Osteoblast (primary cell): ENCODE results near the gene RFC3. TPM values are rescaled to one million over a fixed set of nuclear protein-coding genes. Genes with fewer than 3 reads are reported as not detected.

ENCODE experiments used
- DNase-seq: peaks from one replicate; pipeline ENCODE4 v3.0.0; 2011; ENCODE audit warnings: low spot score, mixed read lengths; ENCODE audit not compliant: insufficient read length; ENCODE audit errors: missing footprints
- H2AFZ ChIP-seq: 2 replicates; pipeline ENCODE4 v1.6.0; 2011; ENCODE audit warnings: mild to moderate bottlenecking, low read length
- H3K27ac ChIP-seq: 2 replicates; pipeline ENCODE4 v1.5.1; 2011; ENCODE audit warnings: mild to moderate bottlenecking, low read depth, low read length, moderate library complexity
- H3K27me3 ChIP-seq: 2 replicates; pipeline ENCODE4 v1.6.0; 2012; ENCODE audit warnings: mild to moderate bottlenecking, control low read depth, inconsistent platforms, low read length, moderate library complexity; ENCODE audit not compliant: insufficient read depth
- H3K36me3 ChIP-seq: 2 replicates; pipeline ENCODE4 v1.5.1; 2011; ENCODE audit warnings: mild to moderate bottlenecking, low read length, control low read depth, moderate library complexity; ENCODE audit not compliant: insufficient read depth
- H3K4me1 ChIP-seq: 2 replicates; pipeline ENCODE4 v1.5.1; 2011; ENCODE audit warnings: mild to moderate bottlenecking, low read length, control low read depth, moderate library complexity; ENCODE audit not compliant: insufficient read depth
- H3K4me2 ChIP-seq: 2 replicates; pipeline ENCODE4 v1.6.0; 2011; ENCODE audit warnings: mild to moderate bottlenecking, low read length; ENCODE audit not compliant: insufficient read depth
- H3K4me3 ChIP-seq: fragments of 200-600 bp; sonication (generic); 3 replicates; pipeline ENCODE4 v1.5.1; 2012; ENCODE audit warnings: mild to moderate bottlenecking, low read length, inconsistent platforms; ENCODE audit not compliant: insufficient read depth
- H3K79me2 ChIP-seq: 2 replicates; pipeline ENCODE4 v1.6.0; 2012; ENCODE audit warnings: mild to moderate bottlenecking, low read length, control low read depth, inconsistent platforms; ENCODE audit not compliant: insufficient read depth
- H3K9me3 ChIP-seq: 2 replicates; pipeline ENCODE4 v1.5.1; 2011; ENCODE audit warnings: low read depth, low read length, control low read depth
- H4K20me1 ChIP-seq: 2 replicates; pipeline ENCODE4 v1.6.0; 2012; ENCODE audit warnings: mild to moderate bottlenecking, low read length, control low read depth; ENCODE audit not compliant: insufficient read depth
- CTCF ChIP-seq: IDR thresholded peaks from 2 replicates; pipeline ENCODE4 v1.5.1; 2011; ENCODE audit warnings: mild to moderate bottlenecking, low read depth, low read length, moderate library complexity; ENCODE audit errors: extremely low read depth
- total RNA-seq: library from RNA; depleted of rRNA; stranded (reverse); fragments of >200 nt; gene quantifications from 2 replicates; pipeline ENCODE4 v1.2.3, GENCODE V29; 2012

RFC3 gene
- total RNA-seq, 1 donor: 5.4 TPM

GRCh38 chr13:33869005-33869404 lies 51.1 kb downstream of the RFC3 start:
- DNase-seq: no peak
- no peak overlapping the region for H3K27ac ChIP-seq

GRCh38 chr13:33870046-33870668 lies 52.2 kb downstream of the RFC3 start:
- DNase-seq: no peak
- Histone ChIP-seq H4K20me1 (no peaks in the 10 kb centered on the region), H2AFZ (no peak overlapping the region), H3K36me3 (no peaks in the 10 kb centered on the region), H3K4me2 (no peak overlapping the region), H3K4me3 (no peak overlapping the region), H3K9me3 (no peaks in the 10 kb centered on the region), H3K79me2 (no peaks in the 10 kb centered on the region), H3K27me3 (no peaks in the 10 kb centered on the region), H3K27ac (no peak overlapping the region), H3K4me1 (no peaks in the 10 kb centered on the region)
- TF ChIP-seq CTCF: no peak

More at GRCh38 chr13:33869005-33869404, 51.1 kb downstream of the RFC3 start:
- no peaks in the 10 kb centered on the region for H3K36me3 ChIP-seq
- no peaks in the 10 kb centered on the region for H4K20me1 ChIP-seq
- H3K4me2 ChIP-seq: no peak overlapping the region
- no peak overlapping the region for H2AFZ ChIP-seq
- no peaks in the 10 kb centered on the region for H3K9me3 ChIP-seq
- no peaks in the 10 kb centered on the region for H3K79me2 ChIP-seq
- H3K4me1 ChIP-seq: no peaks in the 10 kb centered on the region
- H3K27me3 ChIP-seq: no peaks in the 10 kb centered on the region
- H3K4me3 ChIP-seq: no peak overlapping the region
- TF ChIP-seq CTCF: no peak

- no peak overlapping the region for H3K4me2 ChIP-seq
- H4K20me1 ChIP-seq: no peaks in the 10 kb centered on the region
- no peak overlapping the region for H2AFZ ChIP-seq
- no peaks in the 10 kb centered on the region for H3K4me1 ChIP-seq
- no peak overlapping the region for H3K4me3 ChIP-seq
- no peaks in the 10 kb centered on the region for H3K9me3 ChIP-seq
- no peaks in the 10 kb centered on the region for H3K79me2 ChIP-seq
- H3K36me3 ChIP-seq: no peaks in the 10 kb centered on the region
- no peak for TF ChIP-seq CTCF
- no peaks in the 10 kb centered on the region for H3K27me3 ChIP-seq
- DNase-seq: no peak
- H3K27ac ChIP-seq: no peak overlapping the region
Observed at GRCh38 chr13:33871207-33872004, 53.5 kb downstream of the RFC3 start.

GRCh38 chr13:33872005-33872351 lies 54.0 kb downstream of the RFC3 start:
- no peak overlapping the region for H3K4me3 ChIP-seq
- DNase-seq: no peak
- H3K27me3 ChIP-seq: no peaks in the 10 kb centered on the region
- no peak overlapping the region for H2AFZ ChIP-seq
- H3K4me2 ChIP-seq: no peak overlapping the region
- H3K9me3 ChIP-seq: no peaks in the 10 kb centered on the region
- no peaks in the 10 kb centered on the region for H4K20me1 ChIP-seq
- H3K79me2 ChIP-seq: no peaks in the 10 kb centered on the region
- no peaks in the 10 kb centered on the region for H3K4me1 ChIP-seq
- TF ChIP-seq CTCF: no peak
- H3K27ac ChIP-seq: no peak overlapping the region
- H3K36me3 ChIP-seq: no peaks in the 10 kb centered on the region
